HEK293T (cell line): Measurements from ENCODE around the gene EPHB3.

ENCODE experiments used
- CTBP1 ChIP-seq: fragments of 450-650 bp; IDR thresholded peaks from 2 replicates; pipeline ENCODE4 v1.6.1; 2016; ENCODE audit warnings: borderline replicate concordance
- FOXM1 ChIP-seq: fragments of 450-650 bp; IDR thresholded peaks from 2 replicates; pipeline ENCODE4 v1.6.1; 2017; ENCODE audit warnings: mild to moderate bottlenecking, borderline replicate concordance
- HDGF ChIP-seq: fragments of 450-650 bp; IDR thresholded peaks from 2 replicates; pipeline ENCODE4 v1.6.1; 2017; ENCODE audit warnings: antibody characterized with exemption, borderline replicate concordance
- PKNOX1 ChIP-seq: fragments of 450-650 bp; IDR thresholded peaks from 2 replicates; pipeline ENCODE4 v1.6.1; 2016
- SP1 ChIP-seq: fragments of 450-650 bp; IDR thresholded peaks from 2 replicates; pipeline ENCODE4 v1.6.1; 2017
- TARDBP ChIP-seq: fragments of 450-650 bp; IDR thresholded peaks from 2 replicates; pipeline ENCODE4 v1.6.1; 2016
- ZNF384 ChIP-seq: fragments of 450-650 bp; IDR thresholded peaks from 2 replicates; pipeline ENCODE4 v1.6.1; 2016

- no peak for TF ChIP-seq SP1
- TF ChIP-seq HDGF: no peak
- TF ChIP-seq PKNOX1: no peak
- no peak for TF ChIP-seq TARDBP
- TF ChIP-seq CTBP1: no peak
- no peak for TF ChIP-seq FOXM1
- TF ChIP-seq ZNF384: no peak
Observed at GRCh38 chr3:184579513-184579912, 17.9 kb downstream of the EPHB3 start.
